Kidney epithelial cell (primary cell): ENCODE measurements around the gene TMEM165. TPM values are rescaled to one million over a fixed set of nuclear protein-coding genes. Genes with fewer than 3 reads are reported as not detected.
"Not testable (repeated sequence)": the region's sequence is repeated elsewhere in the genome, so short reads cannot be mapped to it uniquely, and the experiment has no call there.

Source experiments
- DNase-seq: peaks from one replicate; pipeline ENCODE4 v3.0.0-alpha.2; 2010; ENCODE audit warnings: low read depth
- H3K27me3 ChIP-seq: 2 replicates; pipeline ENCODE4 v1.6.0; 2011; ENCODE audit warnings: low read length; ENCODE audit not compliant: control insufficient read depth, insufficient read depth
- H3K36me3 ChIP-seq: 2 replicates; pipeline ENCODE4 v1.5.1; 2011; ENCODE audit warnings: low read length; ENCODE audit not compliant: control insufficient read depth, insufficient read depth
- H3K4me3 ChIP-seq: 2 replicates; pipeline ENCODE4 v1.5.1; 2011; ENCODE audit warnings: low read depth, mild to moderate bottlenecking, control low read depth, low read length
- CTCF ChIP-seq: IDR thresholded peaks from 2 replicates; pipeline ENCODE4 v1.5.1; 2011; ENCODE audit warnings: mild to moderate bottlenecking, moderate library complexity, low read length, control low read depth, inconsistent platforms; ENCODE audit not compliant: insufficient read depth, poor library complexity, severe bottlenecking
- total RNA-seq: library from RNA; depleted of rRNA; stranded (reverse); fragments of >200 nt; gene quantifications from 2 replicates; pipeline ENCODE4 v1.2.3, GENCODE V29; 2015

TMEM165 gene
- total RNA-seq, 1 donor from 2014 or later, result 129 TPM

- H3K36me3 ChIP-seq, result no peaks in the 10 kb centered on the region
- H3K4me3 ChIP-seq, result no peak overlapping the region
- H3K27me3 ChIP-seq, result no peaks in the 10 kb centered on the region
- DNase-seq, result no peak
- no peak for TF ChIP-seq CTCF
Observed at GRCh38 chr4:55351824-55352223, 43.9 kb upstream of the TMEM165 start.

GRCh38 chr4:55352726-55353125, 43.0 kb upstream of the TMEM165 start:
- Histone ChIP-seq H3K27me3 (no peaks in the 10 kb centered on the region), H3K36me3 (no peaks in the 10 kb centered on the region)
- DNase-seq, result no peak

GRCh38 chr4:55353228-55353747, 42.5 kb upstream of the TMEM165 start:
- not testable (repeated sequence) for DNase-seq, H3K4me3 ChIP-seq, H3K36me3 ChIP-seq, H3K27me3 ChIP-seq

More at GRCh38 chr4:55352726-55353125, 43.0 kb upstream of the TMEM165 start:
- no peak for TF ChIP-seq CTCF
- H3K4me3 ChIP-seq, result no peak overlapping the region

GRCh38 chr4:55354648-55355047, 41.1 kb upstream of the TMEM165 start:
- no peaks in the 10 kb centered on the region for H3K36me3 ChIP-seq
- H3K4me3 ChIP-seq, result no peak overlapping the region
- TF ChIP-seq CTCF, result no peak
- no peaks in the 10 kb centered on the region for H3K27me3 ChIP-seq
- no peak for DNase-seq

GRCh38 chr4:55355555-55355954, 40.2 kb upstream of the TMEM165 start:
- H3K4me3 ChIP-seq, result no peak overlapping the region
- no peaks in the 10 kb centered on the region for H3K36me3 ChIP-seq
- H3K27me3 ChIP-seq, result no peaks in the 10 kb centered on the region
- DNase-seq, result no peak
- no peak for TF ChIP-seq CTCF

GRCh38 chr4:55356991-55357461, 38.7 kb upstream of the TMEM165 start:
- TF ChIP-seq CTCF, result no peak
- Histone ChIP-seq H3K4me3 (no peak overlapping the region), H3K36me3 (no peaks in the 10 kb centered on the region), H3K27me3 (no peaks in the 10 kb centered on the region)
- DNase-seq, result no peak
